ENCODE data around the gene POLR3H.

DNA sequence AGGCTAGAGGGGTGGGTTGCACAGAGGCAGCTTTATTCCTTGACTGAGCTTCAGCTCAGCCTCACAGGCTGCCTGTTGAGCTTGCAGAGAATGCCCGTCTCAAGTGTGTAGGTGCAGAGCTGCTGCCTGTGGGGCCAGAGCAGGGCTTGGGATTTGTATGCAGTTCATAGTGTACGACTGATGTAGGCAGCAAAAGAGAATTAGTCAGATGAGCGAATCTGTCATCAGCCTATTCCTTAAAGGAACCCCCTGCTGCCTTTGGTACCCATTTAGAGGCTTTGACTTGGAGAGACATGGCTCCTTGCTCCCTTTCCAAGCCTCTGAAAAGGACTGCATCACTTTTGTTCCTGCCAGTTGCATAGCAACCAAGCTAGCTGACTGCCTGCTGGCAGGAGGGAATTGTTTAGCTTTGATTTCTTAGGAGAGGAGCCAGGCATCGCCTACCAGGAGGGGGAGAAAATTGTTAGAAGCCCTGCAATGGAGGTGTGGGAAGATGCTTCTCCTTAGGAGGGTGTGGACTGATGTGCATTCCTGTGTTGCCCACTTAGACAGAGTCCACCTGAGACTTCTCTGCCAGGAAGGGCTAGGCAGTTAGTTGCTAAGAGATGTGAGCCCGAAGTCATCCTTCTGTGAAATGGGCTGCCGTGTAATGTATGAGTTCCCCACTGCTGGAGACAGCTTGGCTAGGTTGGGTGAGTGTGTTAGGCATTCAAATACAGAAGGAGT, 64.4 kb downstream of the POLR3H start:
- TF ChIP-seq CTCF (IDR thresholded peaks at IDR 0.05; ENCODE audit: insufficient read depth, low read length), result no peak
- no peak for TF ChIP-seq POLR2AphosphoS5 (IDR thresholded peaks at IDR 0.05; ENCODE audit: low read depth)
- no peak for TF ChIP-seq REST (IDR thresholded peaks at IDR 0.05; ENCODE audit: insufficient replicate concordance, low read depth)
- no peak for TF ChIP-seq GABPA (IDR thresholded peaks at IDR 0.05; ENCODE audit: low read depth)
